PC-9 (cell line): ENCODE results near the gene ARMCX6. TPM values are rescaled to one million over a fixed set of nuclear protein-coding genes. Genes with fewer than 3 reads are reported as not detected.
"Not testable (repeated sequence)": the region's sequence is repeated elsewhere in the genome, so short reads cannot be mapped to it uniquely, and the experiment has no call there.

Source experiments
- BruUV-seq: library from RNA; stranded (reverse); fragments of 400-500 nt; replicated peaks from 2 replicates; lab custom pipeline; 2021; lab: Mats Ljungman, UMichigan
- CTCF ChIA-PET: fragments of 300-600 bp; sonication (Branson Sonifier 250); formaldehyde crosslinking; loops from one replicate; lab custom pipeline; 2022; ENCODE audit warnings: antibody characterized with exemption; lab: Charles Lee
- POLR2A ChIA-PET: fragments of 300-600 bp; sonication (Branson Sonifier 250); formaldehyde crosslinking; loops from one replicate; lab custom pipeline; 2022; ENCODE audit warnings: antibody characterized with exemption; ENCODE audit not compliant: unreplicated experiment; lab: Charles Lee
- DNase-seq, 2 experiments: peaks; one replicate each; pipeline versions ENCODE4 v3.0.0 to v3.0.0-alpha.2; 2015 to 2022; ENCODE audit warnings: mixed read lengths in 1 of 2
- H2AFZ ChIP-seq: fragments of 200-600 bp; sonication (generic); 2 replicates; pipeline ENCODE4 v1.8.1; 2017; ENCODE audit warnings: antibody characterized with exemption
- H3F3A ChIP-seq: fragments of 200-600 bp; sonication (generic); 2 replicates; pipeline ENCODE4 v1.8.1; 2017; ENCODE audit warnings: antibody characterized with exemption, mild to moderate bottlenecking, low read depth; ENCODE audit not compliant: insufficient read depth
- H3K27ac ChIP-seq: fragments of 200-600 bp; sonication (generic); 2 replicates; pipeline ENCODE4 v1.6.1; 2016; ENCODE audit warnings: mixed run types
- H3K27me3 ChIP-seq: fragments of 200-600 bp; sonication (generic); 2 replicates; pipeline ENCODE4 v1.6.1; 2016; ENCODE audit warnings: low read depth, mixed run types; ENCODE audit not compliant: insufficient read depth
- H3K36me3 ChIP-seq: fragments of 200-600 bp; sonication (generic); 2 replicates; pipeline ENCODE4 v1.6.1; 2016; ENCODE audit warnings: low read depth, mixed run types
- H3K4me1 ChIP-seq: fragments of 200-600 bp; sonication (generic); replicated peaks from 2 replicates; pipeline ENCODE4 v1.6.1; 2016; ENCODE audit warnings: mixed run types; ENCODE audit not compliant: insufficient read depth
- H3K4me2 ChIP-seq: fragments of 200-600 bp; sonication (generic); 2 replicates; pipeline ENCODE4 v1.6.1; 2017; ENCODE audit warnings: mixed run types
- H3K4me3 ChIP-seq: fragments of 200-600 bp; sonication (generic); 2 replicates; pipeline ENCODE4 v1.6.1; 2016; ENCODE audit warnings: mixed run types
- H3K79me2 ChIP-seq: fragments of 200-600 bp; sonication (generic); 2 replicates; pipeline ENCODE4 v1.6.1; 2017; ENCODE audit warnings: low read depth, mixed run types
- H3K9me2 ChIP-seq: fragments of 200-600 bp; sonication (generic); 2 replicates; pipeline ENCODE4 v1.8.1; 2017; ENCODE audit warnings: mild to moderate bottlenecking; ENCODE audit not compliant: insufficient read depth
- H3K9me3 ChIP-seq: fragments of 200-600 bp; sonication (generic); 2 replicates; pipeline ENCODE4 v1.8.1; 2016; ENCODE audit warnings: low read depth; ENCODE audit not compliant: insufficient read depth
- H4K20me1 ChIP-seq: fragments of 200-600 bp; sonication (generic); 2 replicates; pipeline ENCODE4 v1.8.1; 2017; ENCODE audit not compliant: insufficient read depth
- CTCF ChIP-seq: fragments of 200-600 bp; sonication (generic); conservative IDR thresholded peaks from 2 replicates; pipeline ENCODE4 v1.6.1; 2017; ENCODE audit warnings: mixed run types, antibody characterized with exemption, mild to moderate bottlenecking, moderate library complexity
- EZH2 ChIP-seq: fragments of 200-600 bp; sonication (generic); IDR thresholded peaks from 2 replicates; pipeline ENCODE4 v1.8.0; 2017; ENCODE audit warnings: antibody characterized with exemption, low read depth
- intact Hi-C: fragments of 100-400 bp; cut with micrococcal nuclease; formaldehyde crosslinking; loops from one replicate; pipeline ENCODE4 v1.10.0; 2022; ENCODE audit not compliant: unreplicated experiment
- total RNA-seq: library from RNA; stranded (reverse); gene quantifications from 2 replicates; pipeline ENCODE4 v1.2.3, GENCODE V29; 2021

ARMCX6 gene
- total RNA-seq, 1 experiment from 2014 or later: 48.2 TPM

GRCh38 chrX:101655534-101655933 lies 37.7 kb upstream of the ARMCX6 start:
- H3F3A ChIP-seq: no peaks in the 10 kb centered on the region
- no peak overlapping the region for H3K4me2 ChIP-seq
- no peak overlapping the region for H3K4me3 ChIP-seq
- H3K36me3 ChIP-seq: no peaks in the 10 kb centered on the region
- H3K79me2 ChIP-seq: no peaks in the 10 kb centered on the region
- no peaks in the 10 kb centered on the region for H3K4me1 ChIP-seq
- H4K20me1 ChIP-seq: no peaks in the 10 kb centered on the region
- 0 out of 2 replicates have a peak, but pooled peaks cover 3% of the 10 kb centered on the region for H3K27me3 ChIP-seq
- no TSS peak for BruUV-seq
- H2AFZ ChIP-seq: no peak overlapping the region
- CTCF ChIA-PET: no interaction called here
- intact Hi-C loops: no loop called here
- DNase-seq: no peak
- H3K9me3 ChIP-seq: no peaks in the 10 kb centered on the region
- TF ChIP-seq CTCF (no peak), EZH2 (no peak)
- H3K9me2 ChIP-seq: no peaks in the 10 kb centered on the region
- H3K27ac ChIP-seq: no peak overlapping the region
- POLR2A ChIA-PET: interaction anchor here (0.6 kb wide), 1 partner anchor 835 kb away, joined by 3 read pairs; the partner anchor contains the start of gene CSTF2

GRCh38 chrX:101647716-101648115 lies 29.9 kb upstream of the ARMCX6 start:
- H3K27ac ChIP-seq, H3K79me2 ChIP-seq, H3K4me2 ChIP-seq, H4K20me1 ChIP-seq, H3K36me3 ChIP-seq, H3K27me3 ChIP-seq, H3K4me3 ChIP-seq, DNase-seq, BruUV-seq, H2AFZ ChIP-seq, intact Hi-C loops, CTCF ChIA-PET, H3K4me1 ChIP-seq, H3F3A ChIP-seq, POLR2A ChIA-PET, H3K9me2 ChIP-seq, H3K9me3 ChIP-seq: not testable (repeated sequence)

GRCh38 chrX:101642093-101642492 lies 24.3 kb upstream of the ARMCX6 start:
- no peak overlapping the region for H3K4me3 ChIP-seq
- H3K9me2 ChIP-seq: no peaks in the 10 kb centered on the region
- no TSS peak for BruUV-seq
- no peak overlapping the region for H2AFZ ChIP-seq
- H3K9me3 ChIP-seq: no peaks in the 10 kb centered on the region
- ChIA-PET CTCF (no interaction called here), POLR2A (no interaction called here)
- no peaks in the 10 kb centered on the region for H3K79me2 ChIP-seq
- no peaks in the 10 kb centered on the region for H3K27me3 ChIP-seq
- no peak overlapping the region for H3K4me2 ChIP-seq
- no peak overlapping the region for H3K27ac ChIP-seq
- no peak for TF ChIP-seq CTCF
- TF ChIP-seq EZH2: no peak
- intact Hi-C loops: no loop called here
- no peaks in the 10 kb centered on the region for H3K4me1 ChIP-seq
- no peak for DNase-seq
- H3K36me3 ChIP-seq: no peaks in the 10 kb centered on the region
- H4K20me1 ChIP-seq: no peaks in the 10 kb centered on the region
- H3F3A ChIP-seq: no peaks in the 10 kb centered on the region

- no peaks in the 10 kb centered on the region for H3K9me2 ChIP-seq
- no TSS peak for BruUV-seq
- intact Hi-C loops: no loop called here
- POLR2A ChIA-PET: no interaction called here
- no peak for TF ChIP-seq EZH2
- no peak for TF ChIP-seq CTCF
- H3K4me1 ChIP-seq: no peaks in the 10 kb centered on the region
- no peaks in the 10 kb centered on the region for H3K79me2 ChIP-seq
- H3K4me2 ChIP-seq: no peak overlapping the region
- no peak overlapping the region for H3K4me3 ChIP-seq
- no peak overlapping the region for H3K27ac ChIP-seq
- no peaks in the 10 kb centered on the region for H3K27me3 ChIP-seq
- H3K36me3 ChIP-seq: no peaks in the 10 kb centered on the region
- H4K20me1 ChIP-seq: no peaks in the 10 kb centered on the region
- DNase-seq: no peak
- no peak overlapping the region for H2AFZ ChIP-seq
- CTCF ChIA-PET: no interaction called here
- no peaks in the 10 kb centered on the region for H3K9me3 ChIP-seq
- no peaks in the 10 kb centered on the region for H3F3A ChIP-seq
These were observed 21.8 kb upstream of the ARMCX6 start for GRCh38 chrX:101639583-101639982.
